Keratinocyte (primary cell): Measurements from ENCODE around the gene PNPLA8.

Experiments
- EZH2 ChIP-seq: IDR thresholded peaks from one replicate; pipeline ENCODE4 v1.6.1; 2012; ENCODE audit warnings: inconsistent platforms, mild to moderate bottlenecking, low read length, moderate library complexity
- TF ChIP-seq, protein P1 (sequence below), 3 experiments: IDR thresholded peaks in 1 of 3; conservative IDR thresholded peaks in 1 of 3; optimal IDR thresholded peaks in 1 of 3; 2 replicates in 2 of 3; 3 replicates in 1 of 3; pipeline versions ENCODE3 to v1.5.1; 2011; ENCODE audit warnings: low read length in 3 of 3, mild to moderate bottlenecking in 3 of 3, moderate library complexity in 2 of 3, control low read depth in 1 of 3, inconsistent platforms in 1 of 3; ENCODE audit not compliant: insufficient read depth in 2 of 3; ENCODE audit errors: extremely low read depth in 1 of 3

- TF ChIP-seq, protein P1, sequence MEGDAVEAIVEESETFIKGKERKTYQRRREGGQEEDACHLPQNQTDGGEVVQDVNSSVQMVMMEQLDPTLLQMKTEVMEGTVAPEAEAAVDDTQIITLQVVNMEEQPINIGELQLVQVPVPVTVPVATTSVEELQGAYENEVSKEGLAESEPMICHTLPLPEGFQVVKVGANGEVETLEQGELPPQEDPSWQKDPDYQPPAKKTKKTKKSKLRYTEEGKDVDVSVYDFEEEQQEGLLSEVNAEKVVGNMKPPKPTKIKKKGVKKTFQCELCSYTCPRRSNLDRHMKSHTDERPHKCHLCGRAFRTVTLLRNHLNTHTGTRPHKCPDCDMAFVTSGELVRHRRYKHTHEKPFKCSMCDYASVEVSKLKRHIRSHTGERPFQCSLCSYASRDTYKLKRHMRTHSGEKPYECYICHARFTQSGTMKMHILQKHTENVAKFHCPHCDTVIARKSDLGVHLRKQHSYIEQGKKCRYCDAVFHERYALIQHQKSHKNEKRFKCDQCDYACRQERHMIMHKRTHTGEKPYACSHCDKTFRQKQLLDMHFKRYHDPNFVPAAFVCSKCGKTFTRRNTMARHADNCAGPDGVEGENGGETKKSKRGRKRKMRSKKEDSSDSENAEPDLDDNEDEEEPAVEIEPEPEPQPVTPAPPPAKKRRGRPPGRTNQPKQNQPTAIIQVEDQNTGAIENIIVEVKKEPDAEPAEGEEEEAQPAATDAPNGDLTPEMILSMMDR (optimal IDR thresholded peaks at IDR 0.05 in 1 of 3, IDR thresholded peaks at IDR 0.05 in 1 of 3, conservative IDR thresholded peaks at IDR 0.05 in 1 of 3; ENCODE audit: extremely low read depth in 1 of 3, insufficient read depth in 2 of 3, low read length in 3 of 3) = no peak
- TF ChIP-seq EZH2 = no peak
Measured at GRCh38 chr7:108511939-108512338, 14.0 kb downstream of the PNPLA8 start.
